ENCODE results near the gene RNASE11. TPM values are rescaled to one million over a fixed set of nuclear protein-coding genes. Genes with fewer than 3 reads are reported as not detected.
A peak's percentile ranks its signal among the peaks of the same experiment; 100 is the strongest.

Gene RNASE11
- total RNA-seq, 1 experiment from 2014 or later: not detected

GRCh38 chr14:20623798-20624197, 36.0 kb upstream of the RNASE11 start:
- H2BK15ac ChIP-seq (ENCODE audit: low read depth, low read length): no peak overlapping the region
- Mint-ChIP-seq H3K4me1 (peaks cover 42 to 47% of the 10 kb centered on the region in 2 experiments), H3K9me3 (peaks cover 0 to 2% of the 10 kb centered on the region in 2 experiments; a peak in 2 of 5 replicates), H3K4me3 (peak overlapping the region; percentile 87 to 94), H3K36me3 (ENCODE audit: insufficient read depth in 1 of 3, low read depth in 3 of 3) (peaks cover 0 to 2% (median 0%) of the 10 kb centered on the region in 3 experiments; a peak in 2 of 7 replicates), H3K27ac (no peak overlapping the region), H3K27me3 (ENCODE audit: low read depth) (peaks cover 50% of the 10 kb centered on the region)
- H2AFZ ChIP-seq (ENCODE audit: low read length): no peak overlapping the region
- H4K91ac ChIP-seq (ENCODE audit: insufficient read length, low read depth, low read length): no peak overlapping the region
- H3K23ac ChIP-seq (ENCODE audit: insufficient read length, low read depth, low read length): no peak overlapping the region
- WGBS (ENCODE audit: extremely low coverage, insufficient read length, low lambda C conversion rate): no CpG with 5 or more reads among the region's 15 CpGs
- no peak overlapping the region for H2BK12ac ChIP-seq (ENCODE audit: insufficient read length, low read depth, low read length)
- no peak overlapping the region for H3K56ac ChIP-seq (ENCODE audit: insufficient read length, low read depth, low read length)
- H3K4me1 ChIP-seq (ENCODE audit: insufficient read depth, low read length): no peaks in the 10 kb centered on the region
- no peak overlapping the region for H2BK20ac ChIP-seq (ENCODE audit: low read depth, low read length, poor library complexity, severe bottlenecking)
- H4K5ac ChIP-seq (ENCODE audit: insufficient read length, low read depth, low read length): no peak overlapping the region
- H3T11ph ChIP-seq (ENCODE audit: low read length): no peak overlapping the region
- H3K9ac ChIP-seq (ENCODE audit: extremely low read depth, insufficient read length, low read length): no peak overlapping the region
- no peak overlapping the region for H2BK120ac ChIP-seq (ENCODE audit: low read depth, low read length, poor library complexity, severe bottlenecking)
- no peak overlapping the region for H3K27ac ChIP-seq (ENCODE audit: insufficient read length, low read depth, low read length)
- H3K27me3 ChIP-seq (ENCODE audit: insufficient read depth, low read length): peaks cover 8% of the 10 kb centered on the region; the same call in 1 of the 2 replicates
- H3K4ac ChIP-seq (ENCODE audit: low read depth, low read length): no peak overlapping the region
- no peak overlapping the region for H2BK5ac ChIP-seq (ENCODE audit: insufficient read length, low read length)
- H3K4me2 ChIP-seq (ENCODE audit: insufficient read depth, insufficient read length, low read length): peak overlapping the region; percentile 100
- TF ChIP-seq, protein P1, sequence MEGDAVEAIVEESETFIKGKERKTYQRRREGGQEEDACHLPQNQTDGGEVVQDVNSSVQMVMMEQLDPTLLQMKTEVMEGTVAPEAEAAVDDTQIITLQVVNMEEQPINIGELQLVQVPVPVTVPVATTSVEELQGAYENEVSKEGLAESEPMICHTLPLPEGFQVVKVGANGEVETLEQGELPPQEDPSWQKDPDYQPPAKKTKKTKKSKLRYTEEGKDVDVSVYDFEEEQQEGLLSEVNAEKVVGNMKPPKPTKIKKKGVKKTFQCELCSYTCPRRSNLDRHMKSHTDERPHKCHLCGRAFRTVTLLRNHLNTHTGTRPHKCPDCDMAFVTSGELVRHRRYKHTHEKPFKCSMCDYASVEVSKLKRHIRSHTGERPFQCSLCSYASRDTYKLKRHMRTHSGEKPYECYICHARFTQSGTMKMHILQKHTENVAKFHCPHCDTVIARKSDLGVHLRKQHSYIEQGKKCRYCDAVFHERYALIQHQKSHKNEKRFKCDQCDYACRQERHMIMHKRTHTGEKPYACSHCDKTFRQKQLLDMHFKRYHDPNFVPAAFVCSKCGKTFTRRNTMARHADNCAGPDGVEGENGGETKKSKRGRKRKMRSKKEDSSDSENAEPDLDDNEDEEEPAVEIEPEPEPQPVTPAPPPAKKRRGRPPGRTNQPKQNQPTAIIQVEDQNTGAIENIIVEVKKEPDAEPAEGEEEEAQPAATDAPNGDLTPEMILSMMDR (conservative IDR thresholded peaks at IDR 0.05): no peak
- no peak for DNase-seq
- no peak overlapping the region for H4K8ac ChIP-seq (replicated peaks; ENCODE audit: insufficient read length, low read depth, low read length)
- no peak overlapping the region for H2AK5ac ChIP-seq (ENCODE audit: insufficient read length, low read length)
- H3K9me3 ChIP-seq (ENCODE audit: control insufficient read depth, low read depth, low read length): no peaks in the 10 kb centered on the region
- no peaks in the 10 kb centered on the region for H4K20me1 ChIP-seq (ENCODE audit: control insufficient read depth, insufficient read depth, insufficient read length)
- peaks cover 30% of the 10 kb centered on the region for H3K23me2 ChIP-seq (ENCODE audit: insufficient read length, low read depth, low read length, poor library complexity, severe bottlenecking)
- no peaks in the 10 kb centered on the region for H3K79me1 ChIP-seq (ENCODE audit: insufficient read depth, low read depth, low read length, poor library complexity, severe bottlenecking)
- H3K14ac ChIP-seq (ENCODE audit: insufficient read depth, low read length): no peak overlapping the region
- H3K79me2 ChIP-seq (ENCODE audit: insufficient read depth, low read length): no peaks in the 10 kb centered on the region
- no peak overlapping the region for H3K18ac ChIP-seq (ENCODE audit: insufficient read length, low read depth, low read length)
